Measurements from ENCODE around the gene UBTF.

Gene UBTF

DNA sequence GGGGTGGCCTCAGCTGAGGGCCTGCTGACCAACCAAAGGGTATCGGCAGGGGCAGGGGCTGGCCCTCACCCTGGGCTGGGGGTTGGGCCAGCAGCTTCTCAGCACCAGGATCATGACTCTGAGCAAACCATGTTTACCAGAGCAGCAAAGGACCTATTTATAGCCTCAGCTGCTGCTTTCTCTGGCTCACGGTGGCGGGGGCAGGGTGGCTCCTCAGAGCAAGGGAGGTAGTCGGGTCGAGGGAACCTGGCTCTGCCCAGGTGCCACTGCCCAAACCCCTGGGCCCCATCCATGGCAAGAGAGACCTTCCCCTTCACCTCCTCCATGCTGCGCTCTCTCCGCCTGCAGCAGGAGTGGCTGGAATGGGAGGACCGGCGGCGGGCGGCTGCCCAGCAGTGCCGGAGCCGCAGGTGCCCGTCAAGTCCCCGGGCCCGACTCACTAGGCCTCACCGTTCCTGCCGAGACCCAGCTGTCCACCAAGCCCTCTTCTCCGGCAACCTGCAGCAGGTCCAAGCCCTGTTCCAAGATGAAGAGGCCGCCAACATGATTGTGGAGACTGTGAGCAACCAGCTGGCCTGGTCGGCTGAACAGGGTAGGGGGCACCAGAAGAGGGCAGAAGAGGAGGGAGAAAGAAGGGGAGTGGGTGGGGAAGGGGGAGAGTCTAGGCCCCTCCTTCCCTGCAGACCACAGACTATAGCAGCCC is 48.8 kb downstream of the UBTF start, which contains the start of gene ASB16:
Gene ASB16, plus strand, starts transcription at position 206 of the 703 bp plus-strand sequence. Its CDS starts 86 bp downstream, at position 292.
- peak; percentile 9; the same call in 2 of the 3 replicates for ATAC-seq
- TF ChIP-seq CSDC2 (CRISPR knock-in tag; IDR thresholded peaks at IDR 0.05) (no peak), OSR1 (CRISPR knock-in tag; IDR thresholded peaks at IDR 0.05) (no peak), RARB (CRISPR knock-in tag; IDR thresholded peaks at IDR 0.05) (no peak), ZNF565 (CRISPR knock-in tag; conservative IDR thresholded peaks at IDR 0.05; ENCODE audit: low read depth) (no peak), ISL1 (CRISPR knock-in tag; IDR thresholded peaks at IDR 0.05) (no peak), ZFP30 (CRISPR knock-in tag; IDR thresholded peaks at IDR 0.05) (no peak), ZC3H10 (CRISPR knock-in tag; IDR thresholded peaks at IDR 0.05) (no peak), SNAI2 (CRISPR knock-in tag; IDR thresholded peaks at IDR 0.05) (no peak)
- TF ChIP-seq, protein P1, sequence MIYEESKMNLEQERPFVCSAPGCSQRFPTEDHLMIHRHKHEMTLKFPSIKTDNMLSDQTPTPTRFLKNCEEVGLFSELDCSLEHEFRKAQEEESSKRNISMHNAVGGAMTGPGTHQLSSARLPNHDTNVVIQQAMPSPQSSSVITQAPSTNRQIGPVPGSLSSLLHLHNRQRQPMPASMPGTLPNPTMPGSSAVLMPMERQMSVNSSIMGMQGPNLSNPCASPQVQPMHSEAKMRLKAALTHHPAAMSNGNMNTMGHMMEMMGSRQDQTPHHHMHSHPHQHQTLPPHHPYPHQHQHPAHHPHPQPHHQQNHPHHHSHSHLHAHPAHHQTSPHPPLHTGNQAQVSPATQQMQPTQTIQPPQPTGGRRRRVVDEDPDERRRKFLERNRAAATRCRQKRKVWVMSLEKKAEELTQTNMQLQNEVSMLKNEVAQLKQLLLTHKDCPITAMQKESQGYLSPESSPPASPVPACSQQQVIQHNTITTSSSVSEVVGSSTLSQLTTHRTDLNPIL (CRISPR knock-in tag; IDR thresholded peaks at IDR 0.05; ENCODE audit: low read depth), result no peak

DNA sequence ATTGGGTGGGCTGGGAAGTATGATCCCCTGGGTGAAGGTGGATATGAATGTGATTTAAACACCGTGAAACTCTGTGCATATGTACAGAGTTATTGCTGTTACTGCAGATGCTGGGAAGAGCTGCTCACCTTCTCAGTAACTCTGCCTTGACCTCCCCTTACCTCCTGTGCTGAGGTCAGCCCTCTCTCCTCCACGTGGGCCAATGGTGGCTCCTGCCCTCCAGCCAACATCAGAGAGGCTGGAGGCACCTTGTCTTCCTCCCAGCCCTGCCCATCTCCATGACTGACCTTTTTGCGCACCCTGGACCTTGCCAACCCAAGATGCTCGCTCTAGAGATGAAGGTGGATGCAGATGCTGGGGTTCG is 49.4 kb downstream of the UBTF start:
- TF ChIP-seq CSDC2 (CRISPR knock-in tag; IDR thresholded peaks at IDR 0.05), result no peak
- no peak for TF ChIP-seq BACH2 (CRISPR knock-in tag; IDR thresholded peaks at IDR 0.05; ENCODE audit: borderline replicate concordance)
- no peak for TF ChIP-seq ZNF565 (CRISPR knock-in tag; conservative IDR thresholded peaks at IDR 0.05; ENCODE audit: low read depth)
- no peak for TF ChIP-seq ZFP30 (CRISPR knock-in tag; IDR thresholded peaks at IDR 0.05)
- TF ChIP-seq, protein P2, sequence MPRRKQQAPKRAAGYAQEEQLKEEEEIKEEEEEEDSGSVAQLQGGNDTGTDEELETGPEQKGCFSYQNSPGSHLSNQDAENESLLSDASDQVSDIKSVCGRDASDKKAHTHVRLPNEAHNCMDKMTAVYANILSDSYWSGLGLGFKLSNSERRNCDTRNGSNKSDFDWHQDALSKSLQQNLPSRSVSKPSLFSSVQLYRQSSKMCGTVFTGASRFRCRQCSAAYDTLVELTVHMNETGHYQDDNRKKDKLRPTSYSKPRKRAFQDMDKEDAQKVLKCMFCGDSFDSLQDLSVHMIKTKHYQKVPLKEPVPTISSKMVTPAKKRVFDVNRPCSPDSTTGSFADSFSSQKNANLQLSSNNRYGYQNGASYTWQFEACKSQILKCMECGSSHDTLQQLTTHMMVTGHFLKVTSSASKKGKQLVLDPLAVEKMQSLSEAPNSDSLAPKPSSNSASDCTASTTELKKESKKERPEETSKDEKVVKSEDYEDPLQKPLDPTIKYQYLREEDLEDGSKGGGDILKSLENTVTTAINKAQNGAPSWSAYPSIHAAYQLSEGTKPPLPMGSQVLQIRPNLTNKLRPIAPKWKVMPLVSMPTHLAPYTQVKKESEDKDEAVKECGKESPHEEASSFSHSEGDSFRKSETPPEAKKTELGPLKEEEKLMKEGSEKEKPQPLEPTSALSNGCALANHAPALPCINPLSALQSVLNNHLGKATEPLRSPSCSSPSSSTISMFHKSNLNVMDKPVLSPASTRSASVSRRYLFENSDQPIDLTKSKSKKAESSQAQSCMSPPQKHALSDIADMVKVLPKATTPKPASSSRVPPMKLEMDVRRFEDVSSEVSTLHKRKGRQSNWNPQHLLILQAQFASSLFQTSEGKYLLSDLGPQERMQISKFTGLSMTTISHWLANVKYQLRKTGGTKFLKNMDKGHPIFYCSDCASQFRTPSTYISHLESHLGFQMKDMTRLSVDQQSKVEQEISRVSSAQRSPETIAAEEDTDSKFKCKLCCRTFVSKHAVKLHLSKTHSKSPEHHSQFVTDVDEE (CRISPR knock-in tag; IDR thresholded peaks at IDR 0.05), result no peak
- TF ChIP-seq TOX (CRISPR knock-in tag; IDR thresholded peaks at IDR 0.05; ENCODE audit: borderline replicate concordance), result no peak
- TF ChIP-seq, protein P3, sequence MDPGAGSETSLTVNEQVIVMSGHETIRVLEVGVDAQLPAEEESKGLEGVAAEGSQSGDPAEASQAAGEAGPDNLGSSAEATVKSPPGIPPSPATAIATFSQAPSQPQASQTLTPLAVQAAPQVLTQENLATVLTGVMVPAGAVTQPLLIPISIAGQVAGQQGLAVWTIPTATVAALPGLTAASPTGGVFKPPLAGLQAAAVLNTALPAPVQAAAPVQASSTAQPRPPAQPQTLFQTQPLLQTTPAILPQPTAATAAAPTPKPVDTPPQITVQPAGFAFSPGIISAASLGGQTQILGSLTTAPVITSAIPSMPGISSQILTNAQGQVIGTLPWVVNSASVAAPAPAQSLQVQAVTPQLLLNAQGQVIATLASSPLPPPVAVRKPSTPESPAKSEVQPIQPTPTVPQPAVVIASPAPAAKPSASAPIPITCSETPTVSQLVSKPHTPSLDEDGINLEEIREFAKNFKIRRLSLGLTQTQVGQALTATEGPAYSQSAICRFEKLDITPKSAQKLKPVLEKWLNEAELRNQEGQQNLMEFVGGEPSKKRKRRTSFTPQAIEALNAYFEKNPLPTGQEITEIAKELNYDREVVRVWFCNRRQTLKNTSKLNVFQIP (CRISPR knock-in tag; IDR thresholded peaks at IDR 0.05; ENCODE audit: borderline replicate concordance, low read depth), result no peak
- TF ChIP-seq OSR1 (CRISPR knock-in tag; IDR thresholded peaks at IDR 0.05), result no peak
- TF ChIP-seq PPARA (CRISPR knock-in tag; IDR thresholded peaks at IDR 0.05; ENCODE audit: borderline replicate concordance), result no peak
- no peak for TF ChIP-seq ZNF8 (CRISPR knock-in tag; IDR thresholded peaks at IDR 0.05)
- TF ChIP-seq TCF4 (CRISPR knock-in tag; IDR thresholded peaks at IDR 0.05; ENCODE audit: borderline replicate concordance), result no peak
- TF ChIP-seq ZC3H10 (CRISPR knock-in tag; IDR thresholded peaks at IDR 0.05), result no peak
- no peak for TF ChIP-seq RARB (CRISPR knock-in tag; IDR thresholded peaks at IDR 0.05)
- TF ChIP-seq, protein P4, sequence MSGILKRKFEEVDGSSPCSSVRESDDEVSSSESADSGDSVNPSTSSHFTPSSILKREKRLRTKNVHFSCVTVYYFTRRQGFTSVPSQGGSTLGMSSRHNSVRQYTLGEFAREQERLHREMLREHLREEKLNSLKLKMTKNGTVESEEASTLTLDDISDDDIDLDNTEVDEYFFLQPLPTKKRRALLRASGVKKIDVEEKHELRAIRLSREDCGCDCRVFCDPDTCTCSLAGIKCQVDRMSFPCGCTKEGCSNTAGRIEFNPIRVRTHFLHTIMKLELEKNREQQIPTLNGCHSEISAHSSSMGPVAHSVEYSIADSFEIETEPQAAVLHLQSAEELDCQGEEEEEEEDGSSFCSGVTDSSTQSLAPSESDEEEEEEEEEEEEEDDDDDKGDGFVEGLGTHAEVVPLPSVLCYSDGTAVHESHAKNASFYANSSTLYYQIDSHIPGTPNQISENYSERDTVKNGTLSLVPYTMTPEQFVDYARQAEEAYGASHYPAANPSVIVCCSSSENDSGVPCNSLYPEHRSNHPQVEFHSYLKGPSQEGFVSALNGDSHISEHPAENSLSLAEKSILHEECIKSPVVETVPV (CRISPR knock-in tag; IDR thresholded peaks at IDR 0.05), result no peak
- TF ChIP-seq, protein P5, sequence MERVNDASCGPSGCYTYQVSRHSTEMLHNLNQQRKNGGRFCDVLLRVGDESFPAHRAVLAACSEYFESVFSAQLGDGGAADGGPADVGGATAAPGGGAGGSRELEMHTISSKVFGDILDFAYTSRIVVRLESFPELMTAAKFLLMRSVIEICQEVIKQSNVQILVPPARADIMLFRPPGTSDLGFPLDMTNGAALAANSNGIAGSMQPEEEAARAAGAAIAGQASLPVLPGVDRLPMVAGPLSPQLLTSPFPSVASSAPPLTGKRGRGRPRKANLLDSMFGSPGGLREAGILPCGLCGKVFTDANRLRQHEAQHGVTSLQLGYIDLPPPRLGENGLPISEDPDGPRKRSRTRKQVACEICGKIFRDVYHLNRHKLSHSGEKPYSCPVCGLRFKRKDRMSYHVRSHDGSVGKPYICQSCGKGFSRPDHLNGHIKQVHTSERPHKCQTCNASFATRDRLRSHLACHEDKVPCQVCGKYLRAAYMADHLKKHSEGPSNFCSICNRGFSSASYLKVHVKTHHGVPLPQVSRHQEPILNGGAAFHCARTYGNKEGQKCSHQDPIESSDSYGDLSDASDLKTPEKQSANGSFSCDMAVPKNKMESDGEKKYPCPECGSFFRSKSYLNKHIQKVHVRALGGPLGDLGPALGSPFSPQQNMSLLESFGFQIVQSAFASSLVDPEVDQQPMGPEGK (CRISPR knock-in tag; IDR thresholded peaks at IDR 0.05; ENCODE audit: borderline replicate concordance), result no peak
- TF ChIP-seq, protein P1 (CRISPR knock-in tag; IDR thresholded peaks at IDR 0.05; ENCODE audit: low read depth), result no peak
- no peak for TF ChIP-seq ZNF70 (CRISPR knock-in tag; IDR thresholded peaks at IDR 0.05)
- no peak for ATAC-seq

Measured in SK-N-SH treated with all-trans-retinoic acid at 6 μM for 48 hours (cell line).